IMR-90 (cell line): Measurements from ENCODE around the gene RAB30. TPM values are rescaled to one million over a fixed set of nuclear protein-coding genes. Genes with fewer than 3 reads are reported as not detected.

Source experiments
- ATAC-seq: fragments of 200-7000 bp; cut with Tn5 transposase; 2 replicates; pipeline ENCODE4 v1.9.1; 2020; ENCODE audit warnings: low read depth, mild to moderate bottlenecking, moderate library complexity
- BruUV-seq: library from RNA; stranded (reverse); fragments of 400-500 nt; replicated peaks from 2 replicates; lab custom pipeline; 2021; lab: Mats Ljungman, UMichigan
- CTCF ChIA-PET: fragments of 300-600 bp; formaldehyde crosslinking; extraction: SDS; loops from one replicate; lab custom pipeline; 2021; ENCODE audit warnings: antibody characterized with exemption; lab: Yijun Ruan, JAX
- POLR2A ChIA-PET: fragments of 300-600 bp; sonication (Branson Sonifier 250); formaldehyde crosslinking; loops from one replicate; lab custom pipeline; 2022; ENCODE audit warnings: antibody characterized with exemption; ENCODE audit not compliant: unreplicated experiment; lab: Charles Lee
- DNase-seq: peaks from one replicate; pipeline ENCODE4 v3.0.0; 2013
- H2AFZ ChIP-seq: replicated peaks from 2 replicates; pipeline ENCODE3; 2013; ENCODE audit warnings: low read length, mild to moderate bottlenecking; ENCODE audit not compliant: poor library complexity
- H2AK5ac ChIP-seq: 2 replicates; pipeline ENCODE4 v1.6.1; 2013; ENCODE audit warnings: low read depth, low read length, inconsistent platforms
- H2AK9ac ChIP-seq: replicated peaks from 2 replicates; pipeline ENCODE3; 2013; ENCODE audit warnings: mild to moderate bottlenecking, low read depth, low read length, moderate library complexity; ENCODE audit not compliant: poor library complexity
- H2BK120ac ChIP-seq: 2 replicates; pipeline ENCODE4 v1.6.1; 2013; ENCODE audit warnings: low read depth, low read length, inconsistent platforms
- H2BK15ac ChIP-seq: 3 replicates; pipeline ENCODE4 v1.6.1; 2013; ENCODE audit warnings: low read depth, low read length, inconsistent platforms
- H2BK20ac ChIP-seq: 2 replicates; pipeline ENCODE4 v1.6.1; 2013; ENCODE audit warnings: low read depth, mild to moderate bottlenecking, inconsistent platforms, low read length, moderate library complexity
- H2BK5ac ChIP-seq: 2 replicates; pipeline ENCODE4 v1.6.1; 2013; ENCODE audit warnings: mild to moderate bottlenecking, low read depth, low read length, inconsistent platforms; ENCODE audit not compliant: poor library complexity, severe bottlenecking
- H3K14ac ChIP-seq: replicated peaks from 2 replicates; pipeline ENCODE4 v1.6.1; 2013; ENCODE audit warnings: low read depth, low read length, inconsistent platforms
- H3K18ac ChIP-seq: 2 replicates; pipeline ENCODE4 v1.6.1; 2013; ENCODE audit warnings: low read depth, low read length, control low read depth
- H3K23ac ChIP-seq: 2 replicates; pipeline ENCODE4 v1.6.1; 2013; ENCODE audit warnings: low read depth, low read length, inconsistent platforms
- H3K27ac ChIP-seq: 2 replicates; pipeline ENCODE4 v1.5.1; 2013; ENCODE audit warnings: mild to moderate bottlenecking, control low read depth, low read length; ENCODE audit not compliant: insufficient read depth
- H3K27me3 ChIP-seq: 2 replicates; pipeline ENCODE4 v1.6.1; 2013; ENCODE audit warnings: low read length; ENCODE audit not compliant: control insufficient read depth, insufficient read depth
- H3K36me3 ChIP-seq: 2 replicates; pipeline ENCODE4 v1.6.1; 2013; ENCODE audit warnings: low read length, mixed read lengths; ENCODE audit not compliant: control insufficient read depth, insufficient read depth
- H3K4ac ChIP-seq: 2 replicates; pipeline ENCODE4 v1.6.1; 2013; ENCODE audit warnings: low read depth, low read length, inconsistent platforms
- H3K4me1 ChIP-seq: 2 replicates; pipeline ENCODE4 v1.6.1; 2013; ENCODE audit warnings: low read length, mixed read lengths; ENCODE audit not compliant: control insufficient read depth, insufficient read depth
- H3K4me2 ChIP-seq: 2 replicates; pipeline ENCODE4 v1.6.1; 2013; ENCODE audit warnings: low read depth, mild to moderate bottlenecking, control low read depth, low read length, moderate library complexity
- H3K4me3 ChIP-seq: 2 replicates; pipeline ENCODE4 v1.5.1; 2013; ENCODE audit warnings: low read depth, mild to moderate bottlenecking, control low read depth, low read length, moderate library complexity; ENCODE audit not compliant: insufficient read depth
- H3K56ac ChIP-seq: 2 replicates; pipeline ENCODE4 v1.6.1; 2013; ENCODE audit warnings: low read length, inconsistent platforms; ENCODE audit not compliant: insufficient read depth; ENCODE audit errors: extremely low read depth
- H3K79me1 ChIP-seq, 2 experiments: 2 replicates each; pipeline ENCODE4 v1.6.1; 2013; ENCODE audit warnings: low read length in 2 of 2, inconsistent platforms in 1 of 2, low read depth in 1 of 2
- H3K9ac ChIP-seq: 2 replicates; pipeline ENCODE4 v1.6.1; 2013; ENCODE audit warnings: low read depth, low read length, control low read depth
- H3K9me1 ChIP-seq: 2 replicates; pipeline ENCODE4 v1.6.1; 2013; ENCODE audit warnings: low read length, inconsistent platforms; ENCODE audit not compliant: insufficient read depth
- H3K9me3 ChIP-seq: 2 replicates; pipeline ENCODE4 v1.6.1; 2013; ENCODE audit warnings: low read length; ENCODE audit not compliant: control insufficient read depth, insufficient read depth
- H4K20me1 ChIP-seq: 2 replicates; pipeline ENCODE4 v1.6.1; 2013; ENCODE audit warnings: low read length, inconsistent platforms; ENCODE audit not compliant: insufficient read depth
- H4K5ac ChIP-seq: 2 replicates; pipeline ENCODE4 v1.6.1; 2013; ENCODE audit warnings: mild to moderate bottlenecking, low read depth, low read length, control low read depth
- H4K8ac ChIP-seq, 2 experiments: 2 replicates each; pipeline ENCODE4 v1.6.1; 2013; ENCODE audit warnings: low read depth in 2 of 2, low read length in 2 of 2, control low read depth in 1 of 2, inconsistent platforms in 1 of 2
- H4K91ac ChIP-seq: 2 replicates; pipeline ENCODE4 v1.6.1; 2013; ENCODE audit warnings: low read depth, low read length, inconsistent platforms; ENCODE audit not compliant: insufficient read depth
- BHLHE40 ChIP-seq: fragments of 150-350 bp; IDR thresholded peaks from 2 replicates; pipeline ENCODE4 v1.6.1; 2016; ENCODE audit warnings: mild to moderate bottlenecking, low read depth, low read length
- CHD1 ChIP-seq: IDR thresholded peaks from 2 replicates; pipeline ENCODE4 v1.6.1; 2012; ENCODE audit warnings: low read depth, low read length, improper control_type of control experiment
- CTCF ChIP-seq: conservative IDR thresholded peaks from 2 replicates; pipeline ENCODE4 v1.5.1; 2012; ENCODE audit warnings: mild to moderate bottlenecking, low read depth, low read length, improper control_type of control experiment
- ELK1 ChIP-seq: fragments of 150-350 bp; IDR thresholded peaks from 2 replicates; pipeline ENCODE4 v1.6.1; 2016; ENCODE audit warnings: low read depth, mild to moderate bottlenecking, low read length, moderate library complexity, borderline replicate concordance
- FOS ChIP-seq: fragments of 150-350 bp; IDR thresholded peaks from 2 replicates; pipeline ENCODE4 v1.6.1; 2016; ENCODE audit warnings: low read depth, low read length
- MAFK ChIP-seq: IDR thresholded peaks from 2 replicates; pipeline ENCODE4 v1.6.1; 2012; ENCODE audit warnings: low read depth, low read length, improper control_type of control experiment
- MAZ ChIP-seq: IDR thresholded peaks from 2 replicates; pipeline ENCODE4 v1.6.1; 2012; ENCODE audit warnings: low read depth, mild to moderate bottlenecking, low read length, improper control_type of control experiment, moderate library complexity, borderline replicate concordance
- MXI1 ChIP-seq: IDR thresholded peaks from 2 replicates; pipeline ENCODE4 v1.6.1; 2012; ENCODE audit warnings: low read depth, mild to moderate bottlenecking, low read length, moderate library complexity, borderline replicate concordance
- NFE2L2 ChIP-seq: fragments of 150-350 bp; IDR thresholded peaks from 2 replicates; pipeline ENCODE4 v1.6.1; 2016; ENCODE audit warnings: low read depth, mild to moderate bottlenecking, low read length
- RCOR1 ChIP-seq: IDR thresholded peaks from 2 replicates; pipeline ENCODE4 v1.6.1; 2012; ENCODE audit warnings: mild to moderate bottlenecking, low read length, improper control_type of control experiment; ENCODE audit not compliant: insufficient replicate concordance
- RFX5 ChIP-seq: IDR thresholded peaks from 2 replicates; pipeline ENCODE4 v1.8.0; 2012; ENCODE audit warnings: low read depth, mild to moderate bottlenecking, low read length, moderate library complexity
- SMC3 ChIP-seq: fragments of 150-350 bp; IDR thresholded peaks from 2 replicates; pipeline ENCODE4 v1.6.1; 2016; ENCODE audit warnings: low read depth, mild to moderate bottlenecking, antibody characterized with exemption, low read length, moderate library complexity
- dilution Hi-C: fragments of 300-500 bp; cut with HindIII; formaldehyde crosslinking; loops from one replicate; pipeline ENCODE4 v1.14.3; 2018; ENCODE audit warnings: low sequenced_read_pairs; ENCODE audit not compliant: unreplicated experiment
- in situ Hi-C: fragments of 300-500 bp; cut with MboI; formaldehyde crosslinking; loops from 3 replicates; pipeline ENCODE4 v1.14.3; 2019; ENCODE audit warnings: low sequenced_read_pairs, inconsistent platforms, mixed read lengths
- intact Hi-C: fragments of 100-400 bp; cut with micrococcal nuclease; formaldehyde crosslinking; loops from 2 replicates; pipeline ENCODE4 v1.10.0; 2022
- polyA plus RNA-seq, 3 experiments: library from polyadenylated mRNA; depleted of rRNA; stranded (reverse); fragments of >200 nt; gene quantifications; 2 replicates each; pipeline ENCODE4 v1.2.3, GENCODE V29; 2012; ENCODE audit warnings: low replicate concordance in 1 of 3
- total RNA-seq: library from RNA; depleted of rRNA; stranded (reverse); fragments of >200 nt; gene quantifications from 2 replicates; pipeline ENCODE4 v1.2.3, GENCODE V29; 2012

The RAB30 gene
- total and polyA plus RNA-seq, 2 of the 4 experiments (the other 2 are of a cell fraction) = 7.2 to 25.6 TPM

GRCh38 chr11:82999232-82999631, 72.5 kb downstream of the RAB30 start:
- H2AK9ac ChIP-seq = no peak overlapping the region
- H4K5ac ChIP-seq = no peak overlapping the region
- no peak overlapping the region for H3K27ac ChIP-seq
- no peak overlapping the region for H4K8ac ChIP-seq
- in situ Hi-C loops (no loop called here), intact Hi-C loops (no loop called here), dilution Hi-C loops (no loop called here)
- no peak overlapping the region for H3K4ac ChIP-seq
- H3K4me2 ChIP-seq = no peak overlapping the region
- peaks cover 11% of the 10 kb centered on the region; the same call in 1 of the 2 replicates for H3K9me1 ChIP-seq
- H3K36me3 ChIP-seq = peaks cover 2% of the 10 kb centered on the region; the same call in 1 of the 2 replicates
- H4K91ac ChIP-seq = no peak overlapping the region
- H3K56ac ChIP-seq = no peak overlapping the region
- DNase-seq = no peak
- TF ChIP-seq SMC3 = no peak
- no peak for TF ChIP-seq FOS
- TF ChIP-seq MAFK = no peak
- no peak for TF ChIP-seq CHD1
- no peak for TF ChIP-seq MAZ
- TF ChIP-seq CTCF = no peak
- no peak for TF ChIP-seq RCOR1
- no peak for TF ChIP-seq MXI1
- no peak for TF ChIP-seq RFX5
- no peak for TF ChIP-seq ELK1
- TF ChIP-seq BHLHE40 = no peak
- no peak for TF ChIP-seq NFE2L2
- H3K9me3 ChIP-seq = no peaks in the 10 kb centered on the region
- CTCF ChIA-PET = no interaction called here
- no peak overlapping the region for H3K14ac ChIP-seq
- no peak overlapping the region for H2AK5ac ChIP-seq
- H2AFZ ChIP-seq = no peak overlapping the region
- ATAC-seq = no peak
- H4K20me1 ChIP-seq = peaks cover 12% of the 10 kb centered on the region
- H3K9ac ChIP-seq = no peak overlapping the region
- no peak overlapping the region for H3K18ac ChIP-seq
- H3K23ac ChIP-seq = no peak overlapping the region
- no peak overlapping the region for H2BK20ac ChIP-seq
- no peak overlapping the region for H2BK120ac ChIP-seq
- H3K4me3 ChIP-seq = no peak overlapping the region
- POLR2A ChIA-PET = no interaction called here
- no peak overlapping the region for H2BK5ac ChIP-seq
- no peak overlapping the region for H2BK15ac ChIP-seq
- H3K4me1 ChIP-seq = no peaks in the 10 kb centered on the region; the same call in none of the 2 replicates
- H3K27me3 ChIP-seq = no peaks in the 10 kb centered on the region
- peaks cover 5 to 20% of the 10 kb centered on the region in 2 experiments for H3K79me1 ChIP-seq
- no TSS peak for BruUV-seq
